ENCODE measurements around the gene KIF6. TPM values are rescaled to one million over a fixed set of nuclear protein-coding genes. Genes with fewer than 3 reads are reported as not detected.

Gene KIF6
- total RNA-seq, 1 experiment from 2014 or later: not detected

- no peak for TF ChIP-seq EZH2 (IDR thresholded peaks at IDR 0.05)
- TF ChIP-seq RAD21 (IDR thresholded peaks at IDR 0.05; ENCODE audit: low read depth): no peak
Measured at GRCh38 chr6:39563566-39564311, 161.5 kb downstream of the KIF6 start (continued).

GRCh38 chr6:39561536-39562266 lies 163.5 kb downstream of the KIF6 start:
- no peak overlapping the region for H3K4me2 ChIP-seq (ENCODE audit: low read length)
- H3K27me3 ChIP-seq (ENCODE audit: insufficient read depth, low read length): peaks cover 30% of the 10 kb centered on the region
- H3K27ac ChIP-seq (ENCODE audit: low read depth, low read length): no peak overlapping the region
- H4K20me1 ChIP-seq (ENCODE audit: insufficient read depth): no peaks in the 10 kb centered on the region
- no peaks in the 10 kb centered on the region for H3K36me3 ChIP-seq (ENCODE audit: control insufficient read depth in 1 of 2, insufficient read depth in 2 of 2, low read length in 2 of 2)
- no peaks in the 10 kb centered on the region for H3K4me1 ChIP-seq (ENCODE audit: control insufficient read depth in 1 of 2, insufficient read depth in 2 of 2, low read length in 2 of 2)
- no peak overlapping the region for H3K4me3 ChIP-seq (replicated peaks in 1 of 2; ENCODE audit: low read depth in 1 of 2, low read length in 2 of 2)
- H2AFZ ChIP-seq (ENCODE audit: low read depth, low read length, poor library complexity, severe bottlenecking): no peak overlapping the region
- ATAC-seq: no peak
- TF ChIP-seq EGR1 (IDR thresholded peaks at IDR 0.05; ENCODE audit: low read depth) (no peak), JUND (IDR thresholded peaks at IDR 0.05) (no peak), FOSL1 (IDR thresholded peaks at IDR 0.05; ENCODE audit: low read depth) (no peak), CBX3 (IDR thresholded peaks at IDR 0.05; ENCODE audit: low read depth) (no peak), POLR2AphosphoS5 (IDR thresholded peaks at IDR 0.05; ENCODE audit: low read depth, low read length) (no peak), SIN3A (IDR thresholded peaks at IDR 0.05; ENCODE audit: low read depth) (no peak), TCF7L2 (IDR thresholded peaks at IDR 0.05; ENCODE audit: borderline replicate concordance, extremely low read depth, insufficient read depth, insufficient read length) (no peak), CTCF (IDR thresholded peaks at IDR 0.05 in 2 of 3, conservative IDR thresholded peaks at IDR 0.05 in 1 of 3; ENCODE audit: borderline replicate concordance in 1 of 3, insufficient read depth in 1 of 3, low read depth in 2 of 3, low read length in 2 of 3) (no peak)
- TF ChIP-seq, protein P1, sequence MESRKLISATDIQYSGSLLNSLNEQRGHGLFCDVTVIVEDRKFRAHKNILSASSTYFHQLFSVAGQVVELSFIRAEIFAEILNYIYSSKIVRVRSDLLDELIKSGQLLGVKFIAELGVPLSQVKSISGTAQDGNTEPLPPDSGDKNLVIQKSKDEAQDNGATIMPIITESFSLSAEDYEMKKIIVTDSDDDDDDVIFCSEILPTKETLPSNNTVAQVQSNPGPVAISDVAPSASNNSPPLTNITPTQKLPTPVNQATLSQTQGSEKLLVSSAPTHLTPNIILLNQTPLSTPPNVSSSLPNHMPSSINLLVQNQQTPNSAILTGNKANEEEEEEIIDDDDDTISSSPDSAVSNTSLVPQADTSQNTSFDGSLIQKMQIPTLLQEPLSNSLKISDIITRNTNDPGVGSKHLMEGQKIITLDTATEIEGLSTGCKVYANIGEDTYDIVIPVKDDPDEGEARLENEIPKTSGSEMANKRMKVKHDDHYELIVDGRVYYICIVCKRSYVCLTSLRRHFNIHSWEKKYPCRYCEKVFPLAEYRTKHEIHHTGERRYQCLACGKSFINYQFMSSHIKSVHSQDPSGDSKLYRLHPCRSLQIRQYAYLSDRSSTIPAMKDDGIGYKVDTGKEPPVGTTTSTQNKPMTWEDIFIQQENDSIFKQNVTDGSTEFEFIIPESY (IDR thresholded peaks at IDR 0.05; ENCODE audit: extremely low read depth, insufficient replicate concordance, low read length): no peak
- ChIA-PET POLR2A (no interaction called here), RAD21 (ENCODE audit: low non-redundant PET in 1 of 2, low total read pairs in 2 of 2, uncharacterized antibody in 2 of 2, unreplicated experiment in 2 of 2) (no interaction called here), CTCF (no interaction called here)
- no peaks in the 10 kb centered on the region for H3K9me3 ChIP-seq (ENCODE audit: control insufficient read depth in 1 of 2, insufficient read depth in 1 of 2, low read depth in 1 of 2, low read length in 2 of 2)
- H3K9me2 ChIP-seq (ENCODE audit: insufficient read depth): no peaks in the 10 kb centered on the region
- intact Hi-C loops (cut with micrococcal nuclease): no loop called here
- no peak for DNase-seq (ENCODE audit: low read depth, low spot score)
- H3K9ac ChIP-seq (ENCODE audit: low read length): no peak overlapping the region
- no TSS peak for BruUV-seq (replicated peaks)
- H3K79me2 ChIP-seq (ENCODE audit: insufficient read depth, low read length): no peaks in the 10 kb centered on the region
